ENCODE results near the gene GNPTAB.

- TF ChIP-seq CTCF (IDR thresholded peaks at IDR 0.05; ENCODE audit: insufficient read depth, low read depth, low read length), result no peak
- no peak for TF ChIP-seq EZH2 (IDR thresholded peaks at IDR 0.05; ENCODE audit: insufficient read depth, low read length)
Observed at GRCh38 chr12:101733166-101733565, 97.6 kb downstream of the GNPTAB start.

Data from astrocyte (in vitro differentiated cells and primary cell).